ENCODE measurements around the gene ADGRL2.

Gene ADGRL2

GRCh38 chr1:81800695-81801650, at the start of gene ADGRL2:
Gene ADGRL2 (plus strand): TSS chr1:81800934. CDS start chr1:81836985, 36,051 bp downstream.
- no peak for DNase-seq

- no peak for DNase-seq
Measured at GRCh38 chr1:81752840-81753239, 47.9 kb upstream of the ADGRL2 start.

- DNase-seq, result no peak
Measured at GRCh38 chr1:81754424-81754823, 46.3 kb upstream of the ADGRL2 start.

GRCh38 chr1:81756872-81757271, 43.9 kb upstream of the ADGRL2 start:
- no peak for DNase-seq

- no peak for DNase-seq
Measured at GRCh38 chr1:81757398-81758020, 43.2 kb upstream of the ADGRL2 start.

- no peak for DNase-seq
Measured at GRCh38 chr1:81758181-81758580, 42.6 kb upstream of the ADGRL2 start.

GRCh38 chr1:81760477-81761097, 40.1 kb upstream of the ADGRL2 start:
- DNase-seq, result no peak

GRCh38 chr1:81775510-81775909, 25.2 kb upstream of the ADGRL2 start:
- DNase-seq, result no peak

- no peak for DNase-seq
Measured at GRCh38 chr1:81780705-81781454, 19.9 kb upstream of the ADGRL2 start.

- DNase-seq, result no peak
Measured at GRCh38 chr1:81781749-81782148, 19.0 kb upstream of the ADGRL2 start.

GRCh38 chr1:81792184-81792583, 8.6 kb upstream of the ADGRL2 start:
- DNase-seq, result no peak

- DNase-seq, result no peak
Measured at GRCh38 chr1:81797701-81798100, 3.0 kb upstream of the ADGRL2 start.

GRCh38 chr1:81799939-81800694, 617 bp upstream of the ADGRL2 start:
- no peak for DNase-seq

- no peak for DNase-seq
Measured at GRCh38 chr1:81801651-81802456, 1.1 kb downstream of the ADGRL2 start.

- no peak for DNase-seq
Measured at GRCh38 chr1:81802457-81802706, 1.6 kb downstream of the ADGRL2 start.

GRCh38 chr1:81802707-81803430, 2.1 kb downstream of the ADGRL2 start:
- no peak for DNase-seq

- DNase-seq, result no peak
Measured at GRCh38 chr1:81803431-81804110, 2.8 kb downstream of the ADGRL2 start.

GRCh38 chr1:81804312-81804711, 3.6 kb downstream of the ADGRL2 start:
- DNase-seq, result no peak

GRCh38 chr1:81805537-81806431, 5.0 kb downstream of the ADGRL2 start:
- no peak for DNase-seq
